DND-41 (cell line): ENCODE measurements around the gene KIF14.

Experiments used
- EZH2 ChIP-seq: IDR thresholded peaks from 3 replicates; pipeline ENCODE4 v1.6.1; 2012; ENCODE audit warnings: borderline replicate concordance, low read depth, mild to moderate bottlenecking, moderate library complexity, low read length, inconsistent platforms; ENCODE audit not compliant: severe bottlenecking
- TF ChIP-seq, protein P1 (sequence below): IDR thresholded peaks from 2 replicates; pipeline ENCODE4 v1.5.1; 2012; ENCODE audit warnings: borderline replicate concordance, low read length, moderate library complexity, mild to moderate bottlenecking; ENCODE audit not compliant: poor library complexity, severe bottlenecking; ENCODE audit errors: extremely low read depth

DNA sequence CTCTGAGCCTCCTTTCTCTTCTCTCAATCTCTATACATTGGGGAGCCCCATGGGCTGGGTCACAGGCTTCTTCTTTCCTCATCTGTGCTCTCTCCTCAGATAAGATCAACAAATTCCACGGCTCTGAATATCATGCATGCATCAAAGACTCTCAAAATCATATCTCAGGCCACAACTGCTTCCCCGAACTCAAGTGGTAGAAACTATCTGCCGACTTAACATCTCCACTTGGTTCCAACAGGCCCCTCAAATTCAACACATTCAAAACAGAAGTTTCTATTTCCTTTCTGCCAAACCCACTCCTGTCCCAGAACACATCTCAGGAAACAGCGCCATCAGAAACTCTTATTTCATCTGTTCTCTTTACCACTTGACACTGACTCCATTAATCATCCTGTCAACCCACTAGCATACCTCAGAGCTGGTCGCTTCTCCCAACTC is 32.5 kb upstream of the KIF14 start:
- TF ChIP-seq, protein P1, sequence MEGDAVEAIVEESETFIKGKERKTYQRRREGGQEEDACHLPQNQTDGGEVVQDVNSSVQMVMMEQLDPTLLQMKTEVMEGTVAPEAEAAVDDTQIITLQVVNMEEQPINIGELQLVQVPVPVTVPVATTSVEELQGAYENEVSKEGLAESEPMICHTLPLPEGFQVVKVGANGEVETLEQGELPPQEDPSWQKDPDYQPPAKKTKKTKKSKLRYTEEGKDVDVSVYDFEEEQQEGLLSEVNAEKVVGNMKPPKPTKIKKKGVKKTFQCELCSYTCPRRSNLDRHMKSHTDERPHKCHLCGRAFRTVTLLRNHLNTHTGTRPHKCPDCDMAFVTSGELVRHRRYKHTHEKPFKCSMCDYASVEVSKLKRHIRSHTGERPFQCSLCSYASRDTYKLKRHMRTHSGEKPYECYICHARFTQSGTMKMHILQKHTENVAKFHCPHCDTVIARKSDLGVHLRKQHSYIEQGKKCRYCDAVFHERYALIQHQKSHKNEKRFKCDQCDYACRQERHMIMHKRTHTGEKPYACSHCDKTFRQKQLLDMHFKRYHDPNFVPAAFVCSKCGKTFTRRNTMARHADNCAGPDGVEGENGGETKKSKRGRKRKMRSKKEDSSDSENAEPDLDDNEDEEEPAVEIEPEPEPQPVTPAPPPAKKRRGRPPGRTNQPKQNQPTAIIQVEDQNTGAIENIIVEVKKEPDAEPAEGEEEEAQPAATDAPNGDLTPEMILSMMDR, result no peak
- TF ChIP-seq EZH2, result no peak
